Testis (tissue), 3 donors: Measurements from ENCODE around the gene HID1. TPM values are rescaled to one million over a fixed set of nuclear protein-coding genes. Genes with fewer than 3 reads are reported as not detected.

ENCODE experiments used
- DNase-seq: peaks from one replicate; pipeline ENCODE4 v3.0.0-alpha.2; 2019
- H3K27ac ChIP-seq, 2 donors: fragments of 200-600 bp; sonication (generic); one replicate each; pipeline ENCODE4 v1.5.1; 2019
- H3K27me3 ChIP-seq: fragments of 200-600 bp; sonication (generic); one replicate; pipeline ENCODE4 v1.5.1; 2019
- H3K36me3 ChIP-seq: fragments of 200-600 bp; sonication (generic); one replicate; pipeline ENCODE4 v1.5.1; 2017; ENCODE audit warnings: low read depth; ENCODE audit errors: missing control alignments
- H3K4me1 ChIP-seq: fragments of 200-600 bp; sonication (generic); one replicate; pipeline ENCODE4 v1.5.1; 2019
- H3K4me3 ChIP-seq, 2 donors: fragments of 200-600 bp; sonication (generic); one replicate each; pipeline ENCODE4 v1.5.1; 2017 to 2019
- H3K9me3 ChIP-seq: fragments of 200-600 bp; sonication (generic); one replicate; pipeline ENCODE4 v1.5.1; 2017
- POLR2A ChIP-seq: fragments of 450-650 bp; IDR thresholded peaks from one replicate; pipeline ENCODE4 v1.6.1; 2017; ENCODE audit warnings: antibody characterized with exemption, mild to moderate bottlenecking, moderate library complexity
- WGBS, 2 donors: methylation state at CpG; one replicate each; pipeline ENCODE4 v1.1.5; 2018; 5-methylcytosine and 5-hydroxymethylcytosine counted together
- intact Hi-C: fragments of 100-400 bp; cut with DNase I; formaldehyde crosslinking; loops from one replicate; pipeline ENCODE4 v1.15.1; 2023; ENCODE audit warnings: low total_unique reads
- polyA plus RNA-seq: library from polyadenylated mRNA; stranded (reverse); fragments of 350-450 nt; fragmentation: Illumina TruSeq; extraction: RNeasy Lipid Tissue Mini Kit (QIAGEN cat#74804); gene quantifications from one replicate; pipeline ENCODE4 v1.2.3, GENCODE V29; 2014; ENCODE audit warnings: low read depth, low replicate concordance; ENCODE audit not compliant: insufficient read depth
- total RNA-seq, 2 donors: library from RNA; depleted of rRNA; stranded (reverse); fragments of >200 nt; gene quantifications; one replicate each; pipeline ENCODE4 v1.2.3, GENCODE V29; 2016
- TF ChIP-seq, protein P1 (sequence below), 3 experiments: fragments of 450-650 bp in 2 of 3; fragments of 200-600 bp in 1 of 3; sonication (generic) in 1 of 3; IDR thresholded peaks; one replicate each; pipeline ENCODE4 v1.5.1; 2016 to 2019; ENCODE audit warnings: antibody characterized with exemption in 3 of 3, mild to moderate bottlenecking in 2 of 3, moderate library complexity in 1 of 3

Gene HID1
- total and polyA plus RNA-seq, 3 donors from 2014 or later, result 18.6 to 45.8 (median 40.9) TPM

DNA sequence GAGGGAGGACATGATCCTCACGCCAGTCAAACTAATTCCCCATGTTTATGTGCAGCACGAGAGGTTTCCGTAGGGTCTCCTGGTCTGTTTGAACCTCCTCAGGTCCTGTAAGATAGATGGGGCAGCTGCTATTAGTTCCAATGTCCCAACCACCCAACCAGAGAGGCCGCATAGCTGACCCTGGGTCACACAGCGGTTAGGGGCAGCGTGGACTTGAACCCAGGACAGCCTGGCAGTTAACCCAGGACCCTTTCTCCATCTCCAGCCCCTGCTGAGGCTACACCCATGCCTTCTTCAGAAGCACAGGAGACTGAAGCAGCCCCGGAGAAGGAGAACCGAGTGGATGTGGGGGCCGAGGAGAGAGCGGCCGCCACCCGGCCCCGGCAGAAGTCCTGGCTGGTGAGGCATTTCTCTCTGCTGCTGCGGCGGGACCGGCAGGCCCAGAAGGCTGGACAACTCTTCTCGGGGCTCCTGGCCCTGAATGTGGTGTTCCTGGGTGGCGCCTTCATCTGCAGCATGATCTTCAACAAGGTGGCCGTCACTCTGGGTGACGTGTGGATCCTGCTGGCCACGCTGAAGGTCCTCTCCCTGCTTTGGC, 31.3 kb downstream of the HID1 start:
- WGBS, 2 donors, result 78 to 80% methylated on average over 4 to 21 of the region's 21 CpGs
- H3K27me3 ChIP-seq, result no peaks in the 10 kb centered on the region
- H3K4me3 ChIP-seq, result no peak overlapping the region
- no peak overlapping the region for H3K27ac ChIP-seq
- intact Hi-C loops, result no loop called here
- no peak for TF ChIP-seq POLR2A
- TF ChIP-seq, protein P1, sequence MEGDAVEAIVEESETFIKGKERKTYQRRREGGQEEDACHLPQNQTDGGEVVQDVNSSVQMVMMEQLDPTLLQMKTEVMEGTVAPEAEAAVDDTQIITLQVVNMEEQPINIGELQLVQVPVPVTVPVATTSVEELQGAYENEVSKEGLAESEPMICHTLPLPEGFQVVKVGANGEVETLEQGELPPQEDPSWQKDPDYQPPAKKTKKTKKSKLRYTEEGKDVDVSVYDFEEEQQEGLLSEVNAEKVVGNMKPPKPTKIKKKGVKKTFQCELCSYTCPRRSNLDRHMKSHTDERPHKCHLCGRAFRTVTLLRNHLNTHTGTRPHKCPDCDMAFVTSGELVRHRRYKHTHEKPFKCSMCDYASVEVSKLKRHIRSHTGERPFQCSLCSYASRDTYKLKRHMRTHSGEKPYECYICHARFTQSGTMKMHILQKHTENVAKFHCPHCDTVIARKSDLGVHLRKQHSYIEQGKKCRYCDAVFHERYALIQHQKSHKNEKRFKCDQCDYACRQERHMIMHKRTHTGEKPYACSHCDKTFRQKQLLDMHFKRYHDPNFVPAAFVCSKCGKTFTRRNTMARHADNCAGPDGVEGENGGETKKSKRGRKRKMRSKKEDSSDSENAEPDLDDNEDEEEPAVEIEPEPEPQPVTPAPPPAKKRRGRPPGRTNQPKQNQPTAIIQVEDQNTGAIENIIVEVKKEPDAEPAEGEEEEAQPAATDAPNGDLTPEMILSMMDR (IDR thresholded peaks at IDR 0.05), result no peak
- DNase-seq, result no peak
- no peaks in the 10 kb centered on the region for H3K4me1 ChIP-seq
- no peaks in the 10 kb centered on the region for H3K9me3 ChIP-seq
- no peaks in the 10 kb centered on the region for H3K36me3 ChIP-seq

GRCh38 chr17:74939534-74939933, 33.0 kb downstream of the HID1 start:
- Histone ChIP-seq H3K9me3 (no peaks in the 10 kb centered on the region), H3K27me3 (no peaks in the 10 kb centered on the region), H3K4me1 (no peaks in the 10 kb centered on the region), H3K27ac (no peak overlapping the region), H3K4me3 (no peak overlapping the region), H3K36me3 (no peaks in the 10 kb centered on the region)
- TF ChIP-seq POLR2A, result no peak
- TF ChIP-seq, protein P1 (IDR thresholded peaks at IDR 0.05), result no peak
- WGBS, 2 donors, result 58 to 62% methylated on average over 8 of the region's 8 CpGs
- intact Hi-C loops, result no loop called here
- no peak for DNase-seq

GRCh38 chr17:74938194-74938950, 34.2 kb downstream of the HID1 start:
- 68 to 71% methylated on average over 8 of the region's 8 CpGs for WGBS, 2 donors
- Histone ChIP-seq H3K4me3 (no peak overlapping the region), H3K9me3 (no peaks in the 10 kb centered on the region), H3K27ac (no peak overlapping the region), H3K4me1 (no peaks in the 10 kb centered on the region), H3K36me3 (no peaks in the 10 kb centered on the region), H3K27me3 (no peaks in the 10 kb centered on the region)
- TF ChIP-seq, protein P1 (IDR thresholded peaks at IDR 0.05), result no peak
- TF ChIP-seq POLR2A, result no peak
- intact Hi-C loops, result no loop called here
- DNase-seq, result no peak

GRCh38 chr17:74937064-74938051, 35.2 kb downstream of the HID1 start:
- no peak for DNase-seq
- intact Hi-C loops, result no loop called here
- 42 to 48% methylated on average over 11 of the region's 11 CpGs for WGBS, 2 donors
- H3K4me1 ChIP-seq, result no peaks in the 10 kb centered on the region
- no peaks in the 10 kb centered on the region for H3K36me3 ChIP-seq
- H3K9me3 ChIP-seq, result no peaks in the 10 kb centered on the region
- H3K27ac ChIP-seq, result no peak overlapping the region
- TF ChIP-seq POLR2A, result no peak
- TF ChIP-seq, protein P1 (IDR thresholded peaks at IDR 0.05), result no peak
- H3K27me3 ChIP-seq, result no peaks in the 10 kb centered on the region
- no peak overlapping the region for H3K4me3 ChIP-seq
